ENCODE results near the gene CD34.
"Not testable (repeated sequence)": the region's sequence is repeated elsewhere in the genome, so short reads cannot be mapped to it uniquely, and the experiment has no call there.

Gene CD34

DNA sequence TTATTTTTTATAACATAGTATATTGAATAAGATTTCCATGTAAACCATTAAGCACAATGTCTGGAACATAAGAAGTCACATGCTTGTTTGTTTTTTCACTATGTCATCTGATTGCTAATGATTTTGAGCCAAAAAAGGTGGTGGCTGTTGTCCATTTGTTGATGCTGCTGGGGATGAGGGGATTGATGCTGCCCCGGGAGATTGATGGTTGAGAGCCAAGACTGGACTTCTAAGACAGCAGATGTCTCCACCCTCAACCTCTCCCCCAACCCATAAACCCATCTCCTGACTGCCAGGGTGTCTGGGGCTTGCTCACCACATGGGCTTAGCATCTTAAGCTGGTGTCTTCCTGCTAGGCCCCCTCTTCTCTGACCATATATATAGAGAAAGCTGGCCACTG is 35.8 kb upstream of the CD34 start:
- Histone ChIP-seq H3K9me3 (ENCODE audit: severe bottlenecking) (no peaks in the 10 kb centered on the region), H3K4me1 (ENCODE audit: insufficient read depth, poor library complexity, severe bottlenecking) (peaks cover 7% of the 10 kb centered on the region), H3K36me3 (ENCODE audit: low read depth) (no peaks in the 10 kb centered on the region), H3K27ac (ENCODE audit: poor library complexity, severe bottlenecking) (no peak overlapping the region), H3K4me3 (ENCODE audit: severe bottlenecking) (no peak overlapping the region), H3K27me3 (ENCODE audit: insufficient read depth, poor library complexity, severe bottlenecking) (no peaks in the 10 kb centered on the region)
- DNase-seq (ENCODE audit: low spot score) (no peak), ATAC-seq (ENCODE audit: low read depth) (no peak)
- TF ChIP-seq, protein P1, sequence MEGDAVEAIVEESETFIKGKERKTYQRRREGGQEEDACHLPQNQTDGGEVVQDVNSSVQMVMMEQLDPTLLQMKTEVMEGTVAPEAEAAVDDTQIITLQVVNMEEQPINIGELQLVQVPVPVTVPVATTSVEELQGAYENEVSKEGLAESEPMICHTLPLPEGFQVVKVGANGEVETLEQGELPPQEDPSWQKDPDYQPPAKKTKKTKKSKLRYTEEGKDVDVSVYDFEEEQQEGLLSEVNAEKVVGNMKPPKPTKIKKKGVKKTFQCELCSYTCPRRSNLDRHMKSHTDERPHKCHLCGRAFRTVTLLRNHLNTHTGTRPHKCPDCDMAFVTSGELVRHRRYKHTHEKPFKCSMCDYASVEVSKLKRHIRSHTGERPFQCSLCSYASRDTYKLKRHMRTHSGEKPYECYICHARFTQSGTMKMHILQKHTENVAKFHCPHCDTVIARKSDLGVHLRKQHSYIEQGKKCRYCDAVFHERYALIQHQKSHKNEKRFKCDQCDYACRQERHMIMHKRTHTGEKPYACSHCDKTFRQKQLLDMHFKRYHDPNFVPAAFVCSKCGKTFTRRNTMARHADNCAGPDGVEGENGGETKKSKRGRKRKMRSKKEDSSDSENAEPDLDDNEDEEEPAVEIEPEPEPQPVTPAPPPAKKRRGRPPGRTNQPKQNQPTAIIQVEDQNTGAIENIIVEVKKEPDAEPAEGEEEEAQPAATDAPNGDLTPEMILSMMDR (IDR thresholded peaks at IDR 0.05; ENCODE audit: poor library complexity, severe bottlenecking), result no peak

GRCh38 chr1:207944571-207944970 is 33.6 kb upstream of the CD34 start:
- Histone ChIP-seq H3K4me3 (ENCODE audit: severe bottlenecking) (no peak overlapping the region), H3K4me1 (ENCODE audit: insufficient read depth, poor library complexity, severe bottlenecking) (peaks cover 7% of the 10 kb centered on the region), H3K27ac (ENCODE audit: poor library complexity, severe bottlenecking) (peak overlapping the region; percentile 21), H3K27me3 (ENCODE audit: insufficient read depth, poor library complexity, severe bottlenecking) (no peaks in the 10 kb centered on the region), H3K36me3 (ENCODE audit: low read depth) (no peaks in the 10 kb centered on the region), H3K9me3 (ENCODE audit: severe bottlenecking) (no peaks in the 10 kb centered on the region)
- DNase-seq (ENCODE audit: low spot score) (no peak), ATAC-seq (ENCODE audit: low read depth) (peak; percentile 79)
- TF ChIP-seq, protein P1 (IDR thresholded peaks at IDR 0.05; ENCODE audit: poor library complexity, severe bottlenecking), result no peak

GRCh38 chr1:207942337-207942741 is 31.4 kb upstream of the CD34 start:
- not testable (repeated sequence) for H3K4me1 ChIP-seq (ENCODE audit: insufficient read depth, poor library complexity, severe bottlenecking); H3K9me3 ChIP-seq (ENCODE audit: severe bottlenecking); DNase-seq (ENCODE audit: low spot score); H3K27ac ChIP-seq (ENCODE audit: poor library complexity, severe bottlenecking); ATAC-seq (ENCODE audit: low read depth); H3K36me3 ChIP-seq (ENCODE audit: low read depth); H3K27me3 ChIP-seq (ENCODE audit: insufficient read depth, poor library complexity, severe bottlenecking); H3K4me3 ChIP-seq (ENCODE audit: severe bottlenecking)

- H3K4me3 ChIP-seq (ENCODE audit: severe bottlenecking), result no peak overlapping the region
- DNase-seq (ENCODE audit: low spot score) (no peak), ATAC-seq (ENCODE audit: low read depth) (no peak)
- no peak overlapping the region for H3K27ac ChIP-seq (ENCODE audit: poor library complexity, severe bottlenecking)
- peaks cover 7% of the 10 kb centered on the region for H3K4me1 ChIP-seq (ENCODE audit: insufficient read depth, poor library complexity, severe bottlenecking)
- H3K36me3 ChIP-seq (ENCODE audit: low read depth), result no peaks in the 10 kb centered on the region
- H3K27me3 ChIP-seq (ENCODE audit: insufficient read depth, poor library complexity, severe bottlenecking), result no peaks in the 10 kb centered on the region
- TF ChIP-seq, protein P1 (IDR thresholded peaks at IDR 0.05; ENCODE audit: poor library complexity, severe bottlenecking), result no peak
- H3K9me3 ChIP-seq (ENCODE audit: severe bottlenecking), result no peaks in the 10 kb centered on the region
Measured at GRCh38 chr1:207941665-207942064, 30.7 kb upstream of the CD34 start.

- ATAC-seq (ENCODE audit: low read depth) (peak; percentile 77), DNase-seq (ENCODE audit: low spot score) (no peak)
- TF ChIP-seq, protein P1 (IDR thresholded peaks at IDR 0.05; ENCODE audit: poor library complexity, severe bottlenecking), result no peak
- Histone ChIP-seq H3K4me1 (ENCODE audit: insufficient read depth, poor library complexity, severe bottlenecking) (no peaks in the 10 kb centered on the region), H3K4me3 (ENCODE audit: severe bottlenecking) (no peak overlapping the region), H3K9me3 (ENCODE audit: severe bottlenecking) (no peaks in the 10 kb centered on the region), H3K27ac (ENCODE audit: poor library complexity, severe bottlenecking) (no peak overlapping the region), H3K36me3 (ENCODE audit: low read depth) (no peaks in the 10 kb centered on the region), H3K27me3 (ENCODE audit: insufficient read depth, poor library complexity, severe bottlenecking) (no peaks in the 10 kb centered on the region)
Measured at GRCh38 chr1:207938016-207938415, 27.1 kb upstream of the CD34 start.
